Colonic mucosa (tissue), 4 donors: ENCODE data around the gene FURIN. TPM values are rescaled to one million over a fixed set of nuclear protein-coding genes. Genes with fewer than 3 reads are reported as not detected.

ENCODE experiments used
- DNase-seq: peaks from one replicate; pipeline ENCODE4 v3.0.0-alpha.2; 2020
- H3K27ac ChIP-seq: fragments of 200-600 bp; one replicate; pipeline ENCODE4 v1.8.0; 2021
- H3K27me3 ChIP-seq: fragments of 200-600 bp; one replicate; pipeline ENCODE4 v1.8.0; 2021
- H3K36me3 ChIP-seq: fragments of 200-600 bp; one replicate; pipeline ENCODE4 v1.8.0; 2021
- H3K4me1 ChIP-seq: fragments of 200-600 bp; one replicate; pipeline ENCODE4 v1.8.0; 2021; ENCODE audit warnings: mild to moderate bottlenecking
- H3K4me3 ChIP-seq: fragments of 200-600 bp; one replicate; pipeline ENCODE4 v1.8.0; 2021
- H3K9ac ChIP-seq, 2 donors: one replicate each; pipeline ENCODE4 v1.7.0; 2013; ENCODE audit warnings: control low read depth in 2 of 2, low read depth in 2 of 2, low read length in 2 of 2
- H3K9me3 ChIP-seq: fragments of 200-600 bp; one replicate; pipeline ENCODE4 v1.8.0; 2021
- intact Hi-C: fragments of 100-400 bp; cut with DNase I; formaldehyde crosslinking; loops from one replicate; pipeline ENCODE4 v1.14.1; 2022
- total RNA-seq, 2 donors: library from RNA; stranded (reverse); fragmentation: NEBNext Ultra II Directional in 1 of 2; extraction: Animal tissue kit (Norgen Biotek cat#: 25700) in 1 of 2; gene quantifications; one replicate each; pipeline ENCODE4 v1.2.1, GENCODE V29; 2021
- TF ChIP-seq, protein P1 (sequence below): fragments of 200-600 bp; IDR thresholded peaks from one replicate; pipeline ENCODE4 v1.8.0; 2022; ENCODE audit warnings: antibody characterized with exemption, mild to moderate bottlenecking
- donor health status: healthy.
- donor health status: DM: no; HTN: no; CAD: no.
- donor health status: DM: no; HTN: no; CAD: no.

FURIN gene
- 10 to 100 TPM; 72.3 to 82.5 TPM for total RNA-seq

DNA sequence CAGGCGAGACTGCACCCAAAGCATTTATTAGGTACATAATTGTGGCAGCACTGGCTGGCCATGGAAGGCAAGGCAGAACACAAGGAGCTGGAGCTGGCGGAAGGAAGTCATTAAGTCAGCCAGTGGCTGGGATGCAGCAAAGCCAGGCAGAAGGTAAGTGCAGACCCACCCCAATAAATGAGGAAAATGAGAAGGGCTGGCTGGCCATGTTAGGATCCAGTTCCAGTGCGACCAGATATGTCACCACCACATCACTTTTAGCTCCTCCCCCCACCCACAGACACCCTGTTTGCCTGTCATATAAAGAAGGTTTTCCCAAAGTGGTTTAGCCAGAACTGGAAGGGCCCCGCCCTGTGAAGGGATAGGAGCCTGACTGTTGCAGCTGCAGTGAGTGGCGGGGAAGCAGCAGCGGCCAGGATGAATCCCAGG is at the start of gene FURIN:
Gene FURIN (plus strand): TSS at position 328 of the 429 bp plus-strand sequence. CDS start 7,153 bp downstream, outside the sequence.
- TF ChIP-seq, protein P1, sequence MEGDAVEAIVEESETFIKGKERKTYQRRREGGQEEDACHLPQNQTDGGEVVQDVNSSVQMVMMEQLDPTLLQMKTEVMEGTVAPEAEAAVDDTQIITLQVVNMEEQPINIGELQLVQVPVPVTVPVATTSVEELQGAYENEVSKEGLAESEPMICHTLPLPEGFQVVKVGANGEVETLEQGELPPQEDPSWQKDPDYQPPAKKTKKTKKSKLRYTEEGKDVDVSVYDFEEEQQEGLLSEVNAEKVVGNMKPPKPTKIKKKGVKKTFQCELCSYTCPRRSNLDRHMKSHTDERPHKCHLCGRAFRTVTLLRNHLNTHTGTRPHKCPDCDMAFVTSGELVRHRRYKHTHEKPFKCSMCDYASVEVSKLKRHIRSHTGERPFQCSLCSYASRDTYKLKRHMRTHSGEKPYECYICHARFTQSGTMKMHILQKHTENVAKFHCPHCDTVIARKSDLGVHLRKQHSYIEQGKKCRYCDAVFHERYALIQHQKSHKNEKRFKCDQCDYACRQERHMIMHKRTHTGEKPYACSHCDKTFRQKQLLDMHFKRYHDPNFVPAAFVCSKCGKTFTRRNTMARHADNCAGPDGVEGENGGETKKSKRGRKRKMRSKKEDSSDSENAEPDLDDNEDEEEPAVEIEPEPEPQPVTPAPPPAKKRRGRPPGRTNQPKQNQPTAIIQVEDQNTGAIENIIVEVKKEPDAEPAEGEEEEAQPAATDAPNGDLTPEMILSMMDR, result no peak
- intact Hi-C loops, result no loop called here
- H3K4me1 ChIP-seq, result peaks cover 29% of the 10 kb centered on the region
- H3K27ac ChIP-seq, result peak within 1 kb of the TSS; percentile 88
- peak; percentile 89 for DNase-seq
- no peak within 1 kb of the TSS for H3K4me3 ChIP-seq
- H3K9me3 ChIP-seq, result no peaks in the 10 kb centered on the region
- H3K9ac ChIP-seq, result peak within 1 kb of the TSS in 1 of 2 donors; percentile 85
- no peaks in the 10 kb centered on the region for H3K36me3 ChIP-seq
- H3K27me3 ChIP-seq, result no peaks in the 10 kb centered on the region

DNA sequence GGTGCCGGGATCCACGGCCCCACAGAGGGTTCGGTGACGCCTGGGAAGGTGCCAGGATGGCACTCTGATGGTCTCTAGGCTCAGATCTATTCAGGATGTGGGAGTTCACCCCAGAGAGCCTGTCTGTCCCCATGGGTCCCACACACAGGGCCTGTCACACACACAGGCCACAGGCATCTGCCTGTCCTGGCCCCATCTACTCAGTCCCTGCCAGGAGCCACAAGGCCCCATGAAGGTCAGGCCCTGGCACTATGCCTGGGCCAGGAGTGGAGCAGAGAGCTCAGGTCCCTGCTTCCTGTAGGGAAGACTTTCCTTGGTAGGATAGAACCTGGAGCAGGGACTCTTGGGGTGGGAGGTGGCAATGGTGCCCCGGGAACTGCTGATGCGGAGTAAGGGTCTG is 49.0 kb upstream of the FURIN start:
- Histone ChIP-seq H3K27ac (no peak overlapping the region), H3K4me3 (no peak overlapping the region), H3K27me3 (no peaks in the 10 kb centered on the region), H3K9ac (no peak overlapping the region), H3K36me3 (no peaks in the 10 kb centered on the region), H3K9me3 (no peaks in the 10 kb centered on the region), H3K4me1 (peaks cover 3% of the 10 kb centered on the region)
- TF ChIP-seq, protein P1, result no peak
- intact Hi-C loops, result no loop called here
- DNase-seq, result peak; percentile 7

DNA sequence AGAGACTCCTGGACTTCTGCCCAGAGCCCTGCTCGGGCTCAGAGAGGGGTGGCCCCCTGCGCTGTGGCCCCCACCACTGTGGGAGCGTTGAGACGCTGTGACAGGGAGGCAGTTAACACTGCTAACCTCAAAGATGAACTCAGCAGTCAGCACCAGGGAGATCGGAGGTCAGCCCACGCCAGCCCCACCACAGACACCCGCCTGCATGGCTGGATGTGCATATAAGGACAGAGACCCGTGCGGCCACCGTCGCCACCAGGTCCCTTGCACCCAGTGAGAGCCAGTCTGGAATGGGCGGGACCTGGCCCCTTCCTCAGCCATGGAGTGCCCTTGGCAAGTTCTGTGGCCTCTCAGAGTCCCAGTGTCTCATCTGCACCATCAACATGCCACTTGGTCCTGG is 48.5 kb upstream of the FURIN start:
- intact Hi-C loops, result no loop called here
- Histone ChIP-seq H3K27ac (no peak overlapping the region), H3K9me3 (no peaks in the 10 kb centered on the region), H3K4me1 (no peaks in the 10 kb centered on the region), H3K27me3 (no peaks in the 10 kb centered on the region), H3K9ac (no peak overlapping the region), H3K36me3 (no peaks in the 10 kb centered on the region), H3K4me3 (no peak overlapping the region)
- TF ChIP-seq, protein P1, result no peak
- DNase-seq, result no peak

DNA sequence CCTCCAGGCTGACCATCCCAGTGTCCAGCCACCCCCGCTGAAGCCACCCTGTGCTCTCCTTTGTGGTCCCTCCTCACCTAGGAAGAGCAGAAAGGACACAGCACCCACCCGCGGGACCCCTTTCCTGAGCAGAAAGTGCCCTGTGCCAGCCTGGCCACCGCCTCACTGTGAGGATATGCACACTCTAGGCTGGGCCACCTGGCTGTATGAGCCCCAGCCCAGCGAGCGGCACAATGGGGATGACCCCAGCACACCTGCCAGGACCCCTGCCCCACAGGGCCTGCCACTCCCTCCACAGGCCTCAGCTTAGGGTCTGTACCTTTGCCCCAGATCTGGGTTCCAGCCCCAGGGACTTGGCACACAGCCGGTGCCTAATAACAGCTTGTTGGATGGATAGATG is 47.9 kb upstream of the FURIN start:
- Histone ChIP-seq H3K9me3 (no peaks in the 10 kb centered on the region), H3K9ac (no peak overlapping the region), H3K27ac (no peak overlapping the region), H3K4me1 (no peaks in the 10 kb centered on the region), H3K27me3 (no peaks in the 10 kb centered on the region), H3K4me3 (no peak overlapping the region), H3K36me3 (no peaks in the 10 kb centered on the region)
- no peak for DNase-seq
- TF ChIP-seq, protein P1, result no peak
- intact Hi-C loops, result no loop called here

DNA sequence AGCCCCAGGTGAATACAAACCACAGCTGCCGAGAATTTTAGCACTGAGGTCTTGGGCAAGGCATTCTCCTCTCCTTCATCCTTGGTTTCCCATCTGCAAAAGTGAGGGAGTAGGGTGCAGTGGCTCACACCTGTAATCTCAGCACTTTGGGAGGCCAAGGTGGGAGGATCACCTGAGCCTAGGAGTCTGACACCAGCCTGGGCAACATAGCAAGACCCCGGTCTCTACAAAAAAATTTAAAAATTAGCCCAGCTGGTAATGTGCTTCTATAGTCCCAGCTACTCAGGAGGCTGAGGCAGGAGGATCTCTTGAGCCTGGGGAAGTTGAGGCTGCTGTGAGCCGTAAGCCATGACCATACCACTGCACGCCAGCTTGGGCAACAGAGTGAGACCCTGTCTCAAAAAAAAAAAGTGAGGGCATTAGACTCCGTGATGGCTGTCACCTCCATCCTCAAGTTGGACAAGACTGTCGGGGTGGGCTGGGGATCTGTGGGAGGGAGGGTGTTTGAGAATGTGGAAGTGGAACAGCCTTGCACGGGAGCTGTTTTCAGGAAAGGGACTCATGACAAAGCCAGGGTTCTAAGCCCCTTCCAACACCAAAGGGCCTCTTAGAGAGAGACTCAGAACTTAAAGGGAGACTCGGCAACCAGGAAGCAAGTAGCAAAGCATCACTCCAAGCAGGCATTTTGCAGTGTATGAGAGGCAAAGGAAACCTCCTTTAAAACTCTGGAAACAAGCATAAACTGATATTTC is 46.0 kb upstream of the FURIN start:
- no peak for DNase-seq
- Histone ChIP-seq H3K4me3 (no peak overlapping the region), H3K9ac (no peak overlapping the region), H3K9me3 (no peaks in the 10 kb centered on the region), H3K27ac (no peak overlapping the region), H3K27me3 (no peaks in the 10 kb centered on the region), H3K36me3 (no peaks in the 10 kb centered on the region), H3K4me1 (no peaks in the 10 kb centered on the region)
- TF ChIP-seq, protein P1, result no peak
- intact Hi-C loops, result no loop called here
